Large intestine (tissue), 3 donors: Measurements from ENCODE around the gene GSTO2. TPM values are rescaled to one million over a fixed set of nuclear protein-coding genes. Genes with fewer than 3 reads are reported as not detected.

ENCODE experiments used
- DNase-seq, 2 donors: peaks; one replicate each; pipeline versions ENCODE4 v3.0.0 to v3.0.0-alpha.2; 2013
- H3K27ac ChIP-seq: one replicate; pipeline ENCODE4 v1.5.1; 2013; ENCODE audit warnings: low read length
- H3K27me3 ChIP-seq: 2 replicates; pipeline ENCODE4 v1.6.1; 2013; ENCODE audit warnings: low read length; ENCODE audit not compliant: control insufficient read depth, insufficient read depth
- H3K36me3 ChIP-seq: 2 replicates; pipeline ENCODE4 v1.6.1; 2013; ENCODE audit warnings: low read length; ENCODE audit not compliant: control insufficient read depth, insufficient read depth
- H3K4me1 ChIP-seq: one replicate; pipeline ENCODE4 v1.6.1; 2013; ENCODE audit warnings: low read length; ENCODE audit not compliant: control insufficient read depth, insufficient read depth
- H3K4me3 ChIP-seq: one replicate; pipeline ENCODE4 v1.5.1; 2013; ENCODE audit warnings: low read length
- H3K9me3 ChIP-seq: one replicate; pipeline ENCODE4 v1.6.1; 2013; ENCODE audit warnings: mild to moderate bottlenecking, low read depth, low read length, moderate library complexity; ENCODE audit not compliant: control insufficient read depth
- WGBS: methylation state at CpG from one replicate; pipeline ENCODE4 v1.1.5; 2013; ENCODE audit warnings: low lambda C conversion rate; ENCODE audit not compliant: insufficient coverage; 5-methylcytosine and 5-hydroxymethylcytosine counted together
- polyA plus RNA-seq: library from polyadenylated mRNA; unstranded; fragments of 120-200 nt; gene quantifications from one replicate; pipeline ENCODE4 v1.2.1, GENCODE V29; 2013

The GSTO2 gene
- polyA plus RNA-seq, 1 donor = 35.7 TPM

DNA sequence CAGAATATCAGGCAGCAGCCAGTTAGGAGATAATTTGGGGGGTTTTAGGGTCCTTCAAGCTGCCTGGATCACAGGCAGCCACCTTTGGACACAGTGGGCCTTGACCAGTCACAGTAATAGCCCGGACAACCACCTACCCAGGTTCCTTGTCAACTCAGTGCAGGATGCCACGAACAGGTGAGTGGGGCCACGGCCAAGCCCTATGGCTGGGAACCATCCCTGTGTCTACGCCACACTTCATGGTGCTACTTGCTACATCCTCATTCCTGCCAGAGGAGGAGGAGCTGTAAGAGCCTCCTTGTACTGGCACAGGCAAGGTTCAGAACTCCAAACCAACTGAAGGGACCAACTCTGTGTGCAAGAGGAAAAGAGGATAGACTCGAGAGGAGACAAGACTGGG lies 49.3 kb downstream of the GSTO2 start:
- Histone ChIP-seq H3K9me3 (no peaks in the 10 kb centered on the region), H3K4me3 (no peak overlapping the region), H3K36me3 (peaks cover 25% of the 10 kb centered on the region), H3K27ac (no peak overlapping the region), H3K4me1 (peaks cover 4% of the 10 kb centered on the region), H3K27me3 (no peaks in the 10 kb centered on the region)
- WGBS = no CpG with 5 or more reads among the region's 5 CpGs
- DNase-seq = no peak

DNA sequence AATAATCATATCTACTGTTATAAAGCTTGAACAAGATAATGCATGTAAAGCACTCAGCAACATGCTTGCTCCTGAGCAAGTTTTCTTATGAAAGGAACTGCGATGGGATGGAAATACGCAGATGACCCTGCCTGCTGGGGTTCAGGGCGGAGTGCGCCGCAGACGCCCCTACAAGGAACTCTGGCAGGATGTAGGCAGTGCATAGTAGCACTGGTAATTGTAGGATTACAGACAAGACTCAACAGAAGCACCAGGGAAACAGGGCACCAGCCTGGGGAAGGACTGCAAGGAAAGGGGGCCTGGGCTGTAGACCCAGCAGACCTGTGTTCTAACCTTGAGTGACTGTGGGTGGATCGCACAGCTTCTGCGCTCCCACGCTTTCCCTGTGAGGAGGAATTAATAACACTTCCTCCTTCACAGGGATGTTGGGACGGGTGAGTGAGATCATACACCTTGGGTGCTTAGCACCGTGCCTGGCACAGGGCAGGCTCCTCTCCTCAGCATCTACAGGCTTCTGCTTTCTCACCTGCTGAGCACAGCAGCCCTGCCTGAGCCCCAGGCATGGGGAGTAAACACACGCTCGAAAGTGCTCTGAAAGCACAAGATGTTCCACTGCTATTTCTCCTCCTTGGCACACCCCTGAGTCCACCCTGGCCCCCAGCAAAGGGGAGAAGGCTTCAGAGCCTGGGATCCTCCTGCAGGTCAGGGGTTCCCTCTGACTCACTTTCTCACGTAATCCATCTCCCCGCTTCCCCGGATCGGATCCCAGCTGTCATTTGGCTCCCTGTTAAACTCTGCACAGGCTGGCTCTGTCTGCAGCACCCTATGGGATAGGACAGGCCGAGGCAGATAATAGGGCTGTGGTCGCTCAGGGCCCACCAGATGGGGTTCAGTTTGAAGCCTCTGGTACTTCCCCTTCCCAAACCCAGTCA lies 50.1 kb downstream of the GSTO2 start:
- H3K4me3 ChIP-seq = no peak overlapping the region
- H3K4me1 ChIP-seq = peaks cover 4% of the 10 kb centered on the region
- no CpG with 5 or more reads among the region's 19 CpGs for WGBS
- no peaks in the 10 kb centered on the region for H3K9me3 ChIP-seq
- H3K27me3 ChIP-seq = no peaks in the 10 kb centered on the region
- H3K27ac ChIP-seq = no peak overlapping the region
- no peak for DNase-seq
- H3K36me3 ChIP-seq = peaks cover 19% of the 10 kb centered on the region

GRCh38 chr10:104321226-104321625 lies 52.2 kb downstream of the GSTO2 start:
- H3K4me1 ChIP-seq = peaks cover 4% of the 10 kb centered on the region
- no peaks in the 10 kb centered on the region for H3K36me3 ChIP-seq

GRCh38 chr10:104321725-104322415 lies 52.9 kb downstream of the GSTO2 start:
- Histone ChIP-seq H3K27ac (no peak overlapping the region), H3K36me3 (no peaks in the 10 kb centered on the region), H3K4me3 (no peak overlapping the region), H3K4me1 (peaks cover 4% of the 10 kb centered on the region), H3K27me3 (no peaks in the 10 kb centered on the region), H3K9me3 (no peaks in the 10 kb centered on the region)
- no CpG with 5 or more reads among the region's 8 CpGs for WGBS
- DNase-seq = no peak

More at GRCh38 chr10:104321226-104321625, 52.2 kb downstream of the GSTO2 start:
- H3K27me3 ChIP-seq = no peaks in the 10 kb centered on the region
- no peak for DNase-seq
- no peak overlapping the region for H3K27ac ChIP-seq
- H3K9me3 ChIP-seq = no peaks in the 10 kb centered on the region
- no CpG with 5 or more reads among the region's 6 CpGs for WGBS
- no peak overlapping the region for H3K4me3 ChIP-seq

DNA sequence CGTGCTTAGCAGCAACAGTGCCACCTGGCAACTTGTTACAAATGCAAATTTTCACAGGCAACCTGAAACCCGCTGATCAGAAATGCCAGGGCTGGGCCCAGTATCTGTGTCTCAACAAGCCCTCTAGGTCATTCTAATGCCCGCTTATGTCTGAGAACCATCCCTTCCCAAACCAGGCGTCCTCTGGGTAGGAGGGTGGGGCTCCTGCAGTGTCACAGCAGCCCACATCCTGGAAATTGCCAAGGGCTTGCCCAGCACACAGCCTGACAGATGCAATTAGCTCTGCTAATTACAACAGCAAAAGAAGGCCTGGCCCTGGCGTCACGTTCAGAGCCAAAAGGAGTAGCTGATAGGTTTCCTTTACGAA lies 53.4 kb downstream of the GSTO2 start:
- Histone ChIP-seq H3K27me3 (no peaks in the 10 kb centered on the region), H3K27ac (no peak overlapping the region), H3K4me1 (peaks cover 7% of the 10 kb centered on the region), H3K36me3 (no peaks in the 10 kb centered on the region), H3K4me3 (no peak overlapping the region), H3K9me3 (no peaks in the 10 kb centered on the region)
- DNase-seq = no peak
- no CpG with 5 or more reads among the region's 7 CpGs for WGBS

- H3K36me3 ChIP-seq = no peaks in the 10 kb centered on the region
- no peak overlapping the region for H3K27ac ChIP-seq
- no CpG with 5 or more reads among the region's 1 CpG for WGBS
- H3K4me3 ChIP-seq = no peak overlapping the region
- no peaks in the 10 kb centered on the region for H3K9me3 ChIP-seq
- H3K27me3 ChIP-seq = no peaks in the 10 kb centered on the region
- no peak for DNase-seq
- peaks cover 14% of the 10 kb centered on the region for H3K4me1 ChIP-seq
Observed at GRCh38 chr10:104323085-104323484, 54.1 kb downstream of the GSTO2 start.

- H3K4me1 ChIP-seq = peaks cover 21% of the 10 kb centered on the region
- H3K9me3 ChIP-seq = no peaks in the 10 kb centered on the region
- H3K27ac ChIP-seq = no peak overlapping the region
- no peak for DNase-seq
- H3K4me3 ChIP-seq = no peak overlapping the region
- no peaks in the 10 kb centered on the region for H3K36me3 ChIP-seq
- no CpG with 5 or more reads among the region's 4 CpGs for WGBS
- no peaks in the 10 kb centered on the region for H3K27me3 ChIP-seq
Observed at GRCh38 chr10:104323760-104324201, 54.8 kb downstream of the GSTO2 start.

DNA sequence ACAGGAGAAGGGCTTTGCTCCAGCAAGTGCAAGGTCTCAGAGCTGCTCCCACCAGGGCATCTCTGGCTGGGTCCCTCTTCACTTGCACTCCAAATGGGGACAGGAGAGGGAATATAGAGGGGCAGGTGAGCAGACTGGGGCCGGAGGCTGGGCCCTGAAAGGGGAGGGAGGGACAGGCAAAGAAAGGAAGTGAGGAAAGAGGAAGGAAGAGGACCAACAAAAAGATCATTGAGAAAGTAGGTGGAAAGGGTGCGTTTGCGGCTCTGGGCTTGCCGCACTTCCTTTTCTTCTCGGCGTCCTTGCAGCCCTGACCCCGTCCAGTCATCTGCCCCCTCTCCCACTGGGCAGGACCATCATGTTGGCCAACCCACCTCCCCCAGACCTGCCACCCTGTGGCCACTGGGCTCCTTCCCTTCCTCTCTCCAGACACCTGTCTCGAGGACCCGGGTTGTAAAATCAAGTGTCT lies 55.3 kb downstream of the GSTO2 start:
- Histone ChIP-seq H3K4me1 (peaks cover 26% of the 10 kb centered on the region), H3K36me3 (no peaks in the 10 kb centered on the region), H3K27me3 (no peaks in the 10 kb centered on the region), H3K27ac (no peak overlapping the region), H3K9me3 (no peaks in the 10 kb centered on the region), H3K4me3 (no peak overlapping the region)
- 92% methylated on average over 1 of the region's 9 CpGs for WGBS
- no peak for DNase-seq

- Histone ChIP-seq H3K9me3 (no peaks in the 10 kb centered on the region), H3K4me3 (no peak overlapping the region), H3K27me3 (no peaks in the 10 kb centered on the region), H3K36me3 (no peaks in the 10 kb centered on the region), H3K4me1 (peaks cover 33% of the 10 kb centered on the region), H3K27ac (no peak overlapping the region)
- no peak for DNase-seq
- WGBS = 90% methylated on average over 2 of the region's 10 CpGs
Observed at GRCh38 chr10:104324931-104325330, 55.9 kb downstream of the GSTO2 start.

DNA sequence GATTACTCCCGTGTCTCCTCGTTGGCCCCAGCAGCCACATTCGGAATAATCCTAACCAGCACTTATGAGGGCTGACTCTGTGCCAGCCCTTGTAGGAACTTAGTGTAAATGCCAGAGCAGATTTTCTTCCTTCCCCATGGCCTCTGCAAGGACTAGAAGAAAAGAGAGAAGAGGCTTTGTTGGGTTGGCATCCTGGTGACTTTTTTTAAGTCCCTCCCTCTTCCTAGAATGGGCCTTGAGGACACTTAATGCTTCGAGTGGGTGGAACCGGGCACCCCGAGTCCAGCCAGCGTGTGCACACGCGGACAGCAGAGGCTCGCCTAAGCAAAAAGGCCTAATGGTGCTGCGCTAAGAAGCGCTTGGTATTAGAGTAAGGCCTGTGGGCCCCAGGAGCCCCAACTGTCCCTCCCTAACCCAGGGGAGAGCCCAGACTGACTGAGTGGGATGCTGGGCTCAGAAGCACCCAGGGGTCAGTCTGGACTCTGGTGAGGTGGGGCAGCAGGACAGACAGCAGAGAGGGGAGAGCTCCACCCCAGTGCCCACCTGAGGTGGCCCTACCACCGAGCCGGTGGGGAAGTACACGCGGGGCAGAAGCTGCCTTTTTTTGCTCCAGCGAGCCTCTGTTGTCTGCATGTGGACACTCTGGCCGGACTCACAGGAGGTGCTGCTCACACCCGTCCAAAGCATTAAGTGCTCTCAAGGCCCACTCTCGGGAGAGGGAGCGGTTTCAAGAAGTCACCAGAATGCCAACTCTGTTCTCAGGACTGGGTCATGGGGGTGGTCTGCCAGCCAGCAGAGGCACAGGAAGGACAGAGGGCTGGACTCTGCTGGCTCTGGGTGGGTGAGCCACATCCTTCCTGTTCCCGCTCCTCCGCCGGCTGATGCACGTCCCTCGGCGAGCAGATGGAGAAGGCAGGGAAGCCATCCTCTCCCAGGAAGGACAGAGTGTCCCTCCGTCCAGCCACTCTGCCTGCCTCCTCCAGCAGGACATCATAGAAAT lies 56.8 kb downstream of the GSTO2 start:
- no peak overlapping the region for H3K4me3 ChIP-seq
- H3K36me3 ChIP-seq = no peaks in the 10 kb centered on the region
- peaks cover 41% of the 10 kb centered on the region for H3K4me1 ChIP-seq
- no peak overlapping the region for H3K27ac ChIP-seq
- H3K27me3 ChIP-seq = no peaks in the 10 kb centered on the region
- WGBS = no CpG with 5 or more reads among the region's 28 CpGs
- DNase-seq = no peak
- H3K9me3 ChIP-seq = no peaks in the 10 kb centered on the region
